Endothelial cell of umbilical vein (primary cell): ENCODE measurements around the gene SLC25A41. TPM values are rescaled to one million over a fixed set of nuclear protein-coding genes. Genes with fewer than 3 reads are reported as not detected.

Experiments
- BruUV-seq: library from RNA; stranded (reverse); fragments of 400-500 nt; replicated peaks from 2 replicates; lab custom pipeline; 2021; lab: Mats Ljungman, UMichigan
- CTCF ChIA-PET: fragments of 300-600, 350-600 bp; sonication (Branson Sonifier 250); formaldehyde crosslinking; loops from one replicate; lab custom pipeline; 2021; ENCODE audit warnings: antibody characterized with exemption, inconsistent platforms; lab: Charles Lee
- POLR2A ChIA-PET: fragments of 300-600, 350-600 bp; sonication (Branson Sonifier 250); formaldehyde crosslinking; loops from one replicate; lab custom pipeline; 2021; ENCODE audit warnings: antibody characterized with exemption, inconsistent platforms; lab: Charles Lee
- DNase-seq: peaks from one replicate; pipeline ENCODE4 v3.0.0-alpha.2; 2011; ENCODE audit warnings: low read depth, low spot score
- FAIRE-seq: peaks from 2 replicates; lab custom pipeline; 2011; peaks lifted over from hg19 to GRCh38; lab: Jason Lieb, UNC
- H2AFZ ChIP-seq: 2 replicates; pipeline ENCODE4 v1.6.0; 2012; ENCODE audit warnings: low read depth, low read length, control low read depth, inconsistent platforms
- H3K27ac ChIP-seq: 2 replicates; pipeline ENCODE4 v1.5.1; 2011; ENCODE audit warnings: low read depth, mild to moderate bottlenecking, control low read depth, low read length, moderate library complexity; ENCODE audit not compliant: insufficient read depth
- H3K27me3 ChIP-seq, 2 experiments: 2 replicates each; pipeline versions ENCODE4 v1.6.0 to v1.6.1; 2011; ENCODE audit warnings: low read length in 2 of 2, mixed read lengths in 1 of 2; ENCODE audit not compliant: control insufficient read depth in 2 of 2, insufficient read depth in 2 of 2
- H3K36me3 ChIP-seq, 2 experiments: 2 replicates in 1 of 2; 3 replicates in 1 of 2; pipeline ENCODE4 v1.5.1; 2011; ENCODE audit warnings: low read length in 2 of 2, mild to moderate bottlenecking in 1 of 2, moderate library complexity in 1 of 2; ENCODE audit not compliant: control insufficient read depth in 2 of 2, insufficient read depth in 2 of 2; ENCODE audit errors: extremely low read depth in 1 of 2
- H3K4me1 ChIP-seq: 3 replicates; pipeline ENCODE4 v1.5.1; 2011; ENCODE audit warnings: mild to moderate bottlenecking, low read length; ENCODE audit not compliant: control insufficient read depth, insufficient read depth; ENCODE audit errors: extremely low read depth
- H3K4me2 ChIP-seq: 2 replicates; pipeline ENCODE4 v1.6.1; 2011; ENCODE audit warnings: low read length, control low read depth, mixed read lengths; ENCODE audit not compliant: insufficient read depth
- H3K4me3 ChIP-seq, 3 experiments: fragments of 200-600 bp in 1 of 3; sonication (generic), shearing (Covaris generic) in 1 of 3; replicated peaks in 1 of 3; 2 replicates each; pipeline ENCODE4 v1.5.1; 2011 to 2016; ENCODE audit warnings: control low read depth in 3 of 3, low read length in 3 of 3, mild to moderate bottlenecking in 2 of 3, inconsistent platforms in 1 of 3, low read depth in 1 of 3, moderate library complexity in 1 of 3; ENCODE audit not compliant: insufficient read depth in 1 of 3
- H3K79me2 ChIP-seq: 2 replicates; pipeline ENCODE4 v1.6.0; 2012; ENCODE audit warnings: low read length, inconsistent platforms; ENCODE audit not compliant: control insufficient read depth, insufficient read depth
- H3K9ac ChIP-seq: replicated peaks from 2 replicates; pipeline ENCODE3; 2011; ENCODE audit warnings: low read length, control low read depth; ENCODE audit not compliant: insufficient read depth; ENCODE audit errors: extremely low read depth
- H3K9me1 ChIP-seq: replicated peaks from 3 replicates; pipeline ENCODE4 v1.6.0; 2011; ENCODE audit warnings: mild to moderate bottlenecking, low read length; ENCODE audit not compliant: control insufficient read depth, insufficient read depth; ENCODE audit errors: extremely low read depth
- H3K9me3 ChIP-seq: replicated peaks from 2 replicates; pipeline ENCODE4 v1.5.1; 2012; ENCODE audit warnings: low read length, inconsistent platforms; ENCODE audit not compliant: control insufficient read depth, insufficient read depth
- H4K20me1 ChIP-seq: replicated peaks from 2 replicates; pipeline ENCODE3; 2011; ENCODE audit warnings: mild to moderate bottlenecking, low read length; ENCODE audit not compliant: control insufficient read depth, insufficient read depth; ENCODE audit errors: extremely low read depth
- CTCF ChIP-seq, 2 donors: IDR thresholded peaks; 1 replicate in 1 of 2; 2 replicates in 1 of 2; pipeline ENCODE4 v1.5.1; 2011; ENCODE audit warnings: low read length in 2 of 2, mild to moderate bottlenecking in 2 of 2, moderate library complexity in 2 of 2, control low read depth in 1 of 2, inconsistent platforms in 1 of 2, low read depth in 1 of 2; ENCODE audit not compliant: insufficient read depth in 1 of 2; ENCODE audit errors: extremely low read depth in 1 of 2
- EZH2 ChIP-seq: IDR thresholded peaks from 2 replicates; pipeline ENCODE4 v1.6.1; 2012; ENCODE audit warnings: borderline replicate concordance, low read depth, mild to moderate bottlenecking, moderate library complexity, low read length, inconsistent platforms; ENCODE audit not compliant: severe bottlenecking
- FOS ChIP-seq: IDR thresholded peaks from 2 replicates; pipeline ENCODE4 v1.6.1; 2011; ENCODE audit warnings: mild to moderate bottlenecking, low read length, moderate library complexity, borderline replicate concordance; ENCODE audit not compliant: insufficient read depth
- GATA2 ChIP-seq: IDR thresholded peaks from 2 replicates; pipeline ENCODE4 v1.7.0; 2011; ENCODE audit warnings: low read depth, mild to moderate bottlenecking, moderate library complexity, mixed read lengths, low read length; ENCODE audit not compliant: insufficient read length, insufficient read depth
- JUN ChIP-seq: IDR thresholded peaks from 2 replicates; pipeline ENCODE4 v1.6.1; 2011; ENCODE audit warnings: borderline replicate concordance, low read depth; ENCODE audit not compliant: insufficient read length, insufficient read depth
- MAX ChIP-seq: IDR thresholded peaks from 2 replicates; pipeline ENCODE4 v1.6.1; 2011; ENCODE audit not compliant: insufficient read depth, insufficient read length
- MYC ChIP-seq: IDR thresholded peaks from one replicate; pipeline ENCODE4 v1.6.1; 2011; ENCODE audit warnings: mild to moderate bottlenecking, low read depth, low read length
- POLR2A ChIP-seq: IDR thresholded peaks from 2 replicates; pipeline ENCODE4 v1.6.1; 2012; ENCODE audit warnings: low read depth, mild to moderate bottlenecking, control low read depth, low read length
- POLR2AphosphoS5 ChIP-seq: IDR thresholded peaks from 2 replicates; pipeline ENCODE4 v1.6.1; 2012; ENCODE audit warnings: low read depth, mild to moderate bottlenecking, control low read depth, low read length, moderate library complexity; ENCODE audit not compliant: insufficient read depth
- dilution Hi-C: fragments of 300-500 bp; cut with MboI; formaldehyde crosslinking; loops from one replicate; pipeline ENCODE4 v1.15.0; 2019; ENCODE audit warnings: low sequenced_read_pairs; ENCODE audit not compliant: extremely low pct_ligation_motif_present
- intact Hi-C: fragments of 100-400 bp; cut with micrococcal nuclease; formaldehyde crosslinking; loops from one replicate; pipeline ENCODE4 v1.10.0; 2022
- polyA plus RNA-seq, 4 experiments: library from polyadenylated mRNA; depleted of rRNA in 3 of 4; stranded (reverse) in 3 of 4; unstranded in 1 of 4; fragments of >200 nt; gene quantifications; 2 replicates each; pipeline versions ENCODE4 v1.2.1 to v1.2.3, GENCODE V29; 2011 to 2012; ENCODE audit warnings: missing spikeins in 1 of 4
- total RNA-seq: library from RNA; stranded (reverse); gene quantifications from 2 replicates; pipeline ENCODE4 v1.2.3, GENCODE V29; 2021

The SLC25A41 gene
- total and polyA plus RNA-seq, 2 donors (not counting 3 experiments of a cell fraction or from before 2014, with no cell fraction given), result 0.21 TPM; not detected in 1

GRCh38 chr19:6459262-6460098 is 25.9 kb upstream of the SLC25A41 start, which contains the start of gene SLC25A23:
SLC25A23 (minus strand) TSS chr19:6459792; CDS start chr19:6459628, 164 bp downstream.
- peak within 1 kb of the TSS; percentile 54 to 72 (median 58) for H3K4me3 ChIP-seq
- peak; percentile 75 for DNase-seq
- peak; percentile 69 for FAIRE-seq
- no peaks in the 10 kb centered on the region for H3K9me1 ChIP-seq
- H3K4me1 ChIP-seq, result peaks cover 7% of the 10 kb centered on the region
- no peaks in the 10 kb centered on the region for H3K79me2 ChIP-seq
- H3K27ac ChIP-seq, result no peak within 1 kb of the TSS
- peaks cover 3 to 8% of the 10 kb centered on the region in 2 experiments for H3K27me3 ChIP-seq
- peak within 1 kb of the TSS; percentile 98 for H2AFZ ChIP-seq
- ChIA-PET POLR2A (no interaction called here), CTCF (interaction anchor here (1.1 to 1.3 kb wide), 2 partner anchors 34 to 57 kb away, joined by 3 to 5 read pairs; partner anchors contain the start of gene KHSRP)
- TF ChIP-seq GATA2 (no peak), POLR2AphosphoS5 (peak; percentile 13)
- intact Hi-C loops (loop anchor here (1.0 to 5.0 kb wide), 2 partner anchors 34 to 403 kb away; no protein-coding TSS in a partner anchor), dilution Hi-C loops (no loop called here)
- peak within 1 kb of the TSS; percentile 90 for H3K4me2 ChIP-seq
- H4K20me1 ChIP-seq, result no peaks in the 10 kb centered on the region
- BruUV-seq, result no TSS peak
- no peaks in the 10 kb centered on the region for H3K9me3 ChIP-seq
- no peaks in the 10 kb centered on the region for H3K36me3 ChIP-seq
- H3K9ac ChIP-seq, result no peak within 1 kb of the TSS

DNA sequence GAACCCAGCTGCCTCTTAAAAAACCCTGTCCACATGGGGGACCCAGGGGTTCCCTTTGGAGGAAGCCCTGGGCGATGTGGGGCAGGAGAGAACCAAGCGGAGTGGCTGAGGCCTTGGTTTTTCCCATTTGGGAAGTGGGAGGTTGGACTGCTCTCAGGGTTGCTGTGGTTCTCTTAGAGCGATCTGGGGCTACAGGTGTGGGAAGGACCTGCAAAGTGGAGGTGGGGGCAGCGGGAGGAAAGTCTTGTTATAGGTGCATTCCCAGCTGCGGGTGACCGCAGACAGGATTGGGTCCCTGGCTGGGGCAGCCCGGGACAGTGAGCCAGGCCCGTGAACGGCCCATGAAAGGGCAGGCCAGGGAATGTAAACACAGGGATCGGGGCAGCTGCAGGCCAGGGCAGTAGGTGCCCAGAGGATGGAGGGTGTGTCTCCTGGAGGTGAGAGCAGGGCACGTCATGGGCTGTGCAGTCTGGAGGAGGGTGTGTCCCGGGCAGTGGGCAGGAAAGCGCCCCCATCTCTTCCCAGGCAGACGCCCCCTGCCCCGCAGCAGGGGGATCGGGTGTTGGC is 25.2 kb upstream of the SLC25A41 start:
- POLR2A ChIA-PET, result no interaction called here
- no TSS peak for BruUV-seq

More for the DNA sequence above, 25.2 kb upstream of the SLC25A41 start:
- FAIRE-seq (no peak), DNase-seq (no peak)
- peak overlapping the region; percentile 90 for H3K4me2 ChIP-seq
- no peaks in the 10 kb centered on the region for H3K9me3 ChIP-seq
- H3K9me1 ChIP-seq, result no peaks in the 10 kb centered on the region
- peak overlapping the region; percentile 98 for H2AFZ ChIP-seq
- CTCF ChIA-PET, result interaction anchor here (1.1 to 1.3 kb wide), 2 partner anchors 34 to 58 kb away, joined by 3 to 5 read pairs; partner anchors contain the start of gene KHSRP
- no peak for TF ChIP-seq POLR2A
- no peak for TF ChIP-seq JUN
- no peak for TF ChIP-seq MAX
- no peak for TF ChIP-seq FOS
- no peak for TF ChIP-seq CTCF (IDR thresholded peaks at IDR 0.05; ENCODE audit: extremely low read depth in 1 of 2, insufficient read depth in 1 of 2, low read depth in 1 of 2, low read length in 2 of 2)
- no peak for TF ChIP-seq MYC
- no peak for TF ChIP-seq POLR2AphosphoS5
- no peak for TF ChIP-seq EZH2
- no peak for TF ChIP-seq GATA2
- peaks cover 7% of the 10 kb centered on the region for H3K4me1 ChIP-seq
- intact Hi-C loops (no loop called here), dilution Hi-C loops (no loop called here)
- H3K27ac ChIP-seq, result no peak overlapping the region
- H3K27me3 ChIP-seq, result peaks cover under 1 to 2% of the 10 kb centered on the region in 2 experiments
- H3K9ac ChIP-seq, result no peak overlapping the region
- no peaks in the 10 kb centered on the region for H3K79me2 ChIP-seq
- H3K4me3 ChIP-seq, result peak overlapping the region; percentile 54 to 72 (median 58)
- H3K36me3 ChIP-seq, result peaks cover under 1 to 5% of the 10 kb centered on the region in 2 experiments
- no peaks in the 10 kb centered on the region for H4K20me1 ChIP-seq
